Activated CD4-positive, alpha-beta T cell treated with anti-CD3 and anti-CD28 coated beads for 24 hours (primary cell): Measurements from ENCODE around the gene SPATA9.

Source experiments
- DNase-seq, 2 donors: peaks; one replicate each; pipeline ENCODE4 v3.0.0-alpha.2; 2020; ENCODE audit warnings: low read depth in 2 of 2

The SPATA9 gene

GRCh38 chr5:95619514-95620029 is 63.2 kb downstream of the SPATA9 start:
- DNase-seq, result no peak

- DNase-seq, result no peak
Observed at GRCh38 chr5:95619096-95619495, 63.7 kb downstream of the SPATA9 start.

- no peak for DNase-seq
Observed at GRCh38 chr5:95617057-95617456, 65.7 kb downstream of the SPATA9 start.

- DNase-seq, result no peak
Observed at GRCh38 chr5:95615164-95615467, 67.7 kb downstream of the SPATA9 start.

GRCh38 chr5:95613514-95613913 is 69.3 kb downstream of the SPATA9 start:
- no peak for DNase-seq

GRCh38 chr5:95611396-95611795 is 71.4 kb downstream of the SPATA9 start:
- no peak for DNase-seq

- DNase-seq, result no peak
Observed at GRCh38 chr5:95610546-95610945, 72.2 kb downstream of the SPATA9 start.

- DNase-seq, result no peak
Observed at GRCh38 chr5:95609711-95610110, 73.1 kb downstream of the SPATA9 start.
